NOMO-1 treated with DMSO at 0.1 percent for 48 hours (cell line): ENCODE results near the gene SYNGAP1.
"Not testable (repeated sequence)": the region's sequence is repeated elsewhere in the genome, so short reads cannot be mapped to it uniquely, and the experiment has no call there.

ENCODE experiments used
- DNase-seq: peaks from one replicate; lab custom pipeline; 2025; ENCODE audit not compliant: unreplicated experiment; lab: John Stamatoyannopoulos, UW

Gene SYNGAP1

DNA sequence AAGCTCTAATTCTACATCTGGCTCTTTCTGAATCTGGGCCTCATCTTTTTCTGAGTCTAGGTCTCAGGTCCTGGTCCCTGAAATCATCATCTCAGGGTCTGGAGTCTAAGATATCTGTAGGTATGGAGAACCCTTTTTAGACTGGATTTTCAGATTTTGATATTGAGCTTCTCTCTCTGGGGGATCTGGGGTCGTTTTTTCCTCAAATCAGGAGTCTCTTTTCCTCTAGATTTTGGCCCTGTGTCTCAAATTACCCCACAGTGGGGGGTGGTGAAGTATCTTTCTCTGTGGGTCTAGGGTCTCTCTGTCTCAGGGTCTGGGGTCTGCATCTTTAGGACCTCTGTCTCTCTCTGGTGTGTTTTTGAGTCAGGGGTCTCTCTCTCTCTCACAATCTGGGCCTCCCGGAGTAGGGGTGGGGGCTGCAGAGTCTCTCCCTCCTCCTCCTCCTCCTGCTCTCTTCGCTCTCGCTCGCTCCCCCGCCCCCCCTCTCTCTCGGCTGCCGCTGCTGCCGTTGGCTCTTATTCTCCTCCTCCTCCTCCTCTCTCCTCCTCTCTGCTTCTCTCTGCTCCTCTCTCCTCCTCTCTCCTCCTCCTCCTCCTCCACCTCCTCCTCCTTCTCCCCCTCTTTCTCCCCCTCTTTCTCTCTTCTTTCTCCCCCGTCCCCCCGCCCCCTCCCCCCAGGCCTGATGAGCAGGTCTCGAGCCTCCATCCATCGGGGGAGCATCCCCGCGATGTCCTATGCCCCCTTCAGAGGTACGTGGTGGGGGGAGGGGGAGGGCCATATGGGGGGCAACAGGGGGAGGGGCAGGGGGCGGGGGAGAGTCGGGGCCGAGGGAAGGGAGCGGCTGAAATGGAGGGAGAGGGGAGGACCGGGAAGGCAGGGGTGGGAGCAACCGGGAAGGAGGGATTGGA lies at the start of gene SYNGAP1:
Gene SYNGAP1, plus strand, starts transcription at position 486 of the 911 bp plus-strand sequence. Its CDS starts 200 bp downstream, at position 686.
- DNase-seq = no peak

DNA sequence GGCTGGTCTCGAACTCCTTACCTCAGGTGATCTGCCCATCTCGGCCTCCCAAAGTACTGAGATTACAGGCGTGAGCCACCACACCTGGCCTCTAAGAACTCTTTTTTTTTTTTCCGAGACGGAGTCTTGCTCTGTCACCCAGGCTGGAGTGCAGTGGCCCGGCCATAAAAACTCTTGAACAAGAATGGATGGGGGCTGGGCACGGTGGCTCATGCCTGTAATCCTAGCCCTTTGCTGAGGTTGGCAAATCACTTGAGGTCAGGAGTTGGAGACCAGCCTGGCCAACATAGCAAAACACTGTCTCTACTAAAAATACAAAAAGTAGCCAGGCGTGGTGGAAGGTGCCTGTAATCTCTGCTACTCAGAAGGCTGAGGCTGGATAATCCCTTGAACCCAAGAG lies 48.0 kb upstream of the SYNGAP1 start:
- DNase-seq = not testable (repeated sequence)

DNA sequence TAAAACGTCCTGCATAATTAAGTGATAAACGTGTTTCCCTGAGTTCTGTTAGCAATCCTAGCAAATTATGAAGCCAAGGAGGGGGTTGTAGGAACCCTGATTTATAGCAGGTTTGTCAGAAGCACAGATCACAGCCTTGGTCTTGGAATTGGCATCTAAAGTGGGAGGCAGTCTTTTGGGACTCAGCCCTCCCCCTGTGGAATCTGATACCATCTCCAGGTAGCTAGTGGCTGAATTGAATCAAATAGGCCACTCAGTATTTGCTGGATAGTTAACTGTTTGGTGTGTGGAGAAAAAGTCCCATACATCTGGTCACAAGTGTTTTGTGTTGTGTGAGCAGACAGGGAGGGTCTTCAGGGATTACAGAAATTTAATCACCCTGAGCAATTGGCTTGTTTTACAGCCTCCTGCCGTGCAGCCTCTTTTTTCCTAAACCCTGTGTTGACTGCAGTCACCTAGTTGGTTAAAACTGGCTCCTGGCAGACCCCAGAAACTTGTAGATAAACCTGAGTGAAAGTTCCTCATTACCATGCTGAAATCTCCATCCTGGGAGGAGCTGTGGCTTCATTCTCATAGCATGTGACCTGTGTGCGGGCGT lies 47.2 kb upstream of the SYNGAP1 start:
- DNase-seq = no peak

DNA sequence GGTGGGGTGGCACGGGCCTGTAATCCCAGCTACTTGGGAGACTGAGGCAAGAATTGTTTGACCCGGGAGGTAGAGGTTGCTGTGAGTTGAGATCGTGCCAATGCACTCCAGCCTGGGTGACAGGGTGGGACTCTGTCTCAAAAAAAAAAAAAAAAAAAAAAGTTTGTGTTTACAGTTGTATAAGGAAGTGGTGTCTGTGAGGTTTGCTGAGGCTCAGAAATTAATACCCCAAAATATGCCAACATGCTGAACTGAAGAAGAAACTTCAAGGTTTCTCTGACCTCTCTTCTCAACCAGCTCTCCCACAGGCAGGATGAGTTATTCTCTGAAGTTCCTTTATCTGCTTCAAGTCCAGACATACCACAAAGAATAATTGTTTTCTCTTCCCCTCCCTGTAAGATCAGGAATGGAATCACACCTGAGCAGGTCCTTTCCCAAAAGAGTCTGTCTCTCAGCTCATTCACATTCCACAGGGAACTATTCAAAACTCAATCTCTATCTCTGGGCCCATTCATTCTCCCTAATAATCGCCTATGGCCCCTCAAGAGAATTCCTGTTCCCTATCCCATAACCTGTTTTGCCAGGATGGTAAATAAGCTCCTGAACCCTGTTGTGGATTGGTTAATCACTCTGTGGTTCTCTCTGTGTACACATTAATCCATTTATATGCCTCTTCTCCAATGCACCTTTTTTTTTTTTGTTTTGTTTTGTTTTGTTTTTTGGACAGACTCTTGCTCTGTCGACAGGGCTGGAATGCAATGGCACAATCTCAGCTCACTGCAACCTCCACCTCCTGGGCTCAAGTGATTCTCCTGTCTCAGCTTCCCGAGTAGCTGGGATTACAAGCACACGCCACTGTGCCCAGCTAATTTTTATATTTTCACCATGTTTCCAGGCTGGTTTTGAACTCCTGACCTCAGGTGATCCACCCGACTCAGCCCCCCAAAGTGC lies 45.6 kb upstream of the SYNGAP1 start:
- DNase-seq = no peak

DNA sequence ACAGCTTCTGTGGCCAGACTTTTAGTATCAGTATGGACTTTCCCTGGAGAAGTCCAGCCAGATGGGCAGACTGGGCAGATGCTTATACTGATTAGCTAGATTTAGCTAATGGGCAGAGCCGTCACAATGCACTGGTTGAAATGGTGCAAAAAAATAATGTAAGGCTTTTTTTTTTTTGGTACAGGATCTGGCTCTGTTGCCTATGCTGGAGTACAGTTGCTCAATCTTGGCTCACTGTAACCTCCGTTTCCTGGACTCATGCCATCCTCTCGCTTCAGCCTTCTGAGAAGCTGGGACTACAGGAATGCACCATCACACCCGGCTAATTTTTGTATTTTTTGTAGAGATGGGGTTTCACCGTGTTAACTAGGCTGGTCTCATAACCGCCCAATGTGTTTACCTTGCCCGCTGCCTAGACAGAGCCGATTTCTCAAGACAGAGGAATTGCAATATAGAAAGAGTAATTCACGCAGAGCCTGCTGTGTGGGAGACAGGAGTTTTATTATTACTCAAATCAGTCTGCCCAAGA lies 44.7 kb upstream of the SYNGAP1 start:
- peak; percentile 14 for DNase-seq

DNA sequence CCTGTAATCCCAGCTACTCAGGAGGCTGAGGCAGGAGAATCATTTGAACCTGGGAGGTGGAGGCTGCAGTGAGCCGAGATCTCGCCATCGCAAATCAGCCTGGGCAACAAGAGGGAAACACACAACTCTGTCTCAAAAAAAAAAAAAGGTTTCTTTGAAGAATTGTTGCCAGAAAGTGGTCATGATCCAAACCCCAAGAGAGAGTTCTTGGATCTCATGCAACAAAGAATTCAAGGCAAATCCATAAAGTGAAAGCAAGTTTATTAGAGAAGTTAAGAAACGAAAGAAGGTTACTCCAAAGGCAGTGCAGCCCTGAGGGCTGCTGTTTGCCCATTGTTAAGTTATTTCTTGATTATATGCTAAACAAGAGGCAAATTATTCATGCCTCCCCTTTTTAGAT lies 42.7 kb upstream of the SYNGAP1 start:
- no peak for DNase-seq

DNA sequence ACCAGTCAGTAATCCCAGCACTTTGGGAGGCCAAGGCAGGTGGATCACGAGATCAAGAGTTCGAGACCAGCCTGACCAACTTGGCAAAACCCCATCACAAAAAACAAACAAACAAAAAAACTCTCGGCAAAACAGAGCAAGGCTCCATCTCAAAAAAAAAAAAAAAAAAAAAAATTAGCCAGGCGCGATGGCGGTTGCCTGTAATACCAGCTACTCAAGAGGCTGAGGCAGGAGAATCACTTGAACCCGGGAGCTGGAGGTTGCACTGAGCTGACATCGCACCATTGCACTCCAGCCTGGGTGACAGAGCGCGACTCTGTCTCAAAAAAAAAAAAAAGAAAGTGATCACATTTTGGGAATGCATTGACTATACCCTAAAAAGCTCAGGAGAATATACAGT lies 40.7 kb upstream of the SYNGAP1 start:
- not testable (repeated sequence) for DNase-seq

DNA sequence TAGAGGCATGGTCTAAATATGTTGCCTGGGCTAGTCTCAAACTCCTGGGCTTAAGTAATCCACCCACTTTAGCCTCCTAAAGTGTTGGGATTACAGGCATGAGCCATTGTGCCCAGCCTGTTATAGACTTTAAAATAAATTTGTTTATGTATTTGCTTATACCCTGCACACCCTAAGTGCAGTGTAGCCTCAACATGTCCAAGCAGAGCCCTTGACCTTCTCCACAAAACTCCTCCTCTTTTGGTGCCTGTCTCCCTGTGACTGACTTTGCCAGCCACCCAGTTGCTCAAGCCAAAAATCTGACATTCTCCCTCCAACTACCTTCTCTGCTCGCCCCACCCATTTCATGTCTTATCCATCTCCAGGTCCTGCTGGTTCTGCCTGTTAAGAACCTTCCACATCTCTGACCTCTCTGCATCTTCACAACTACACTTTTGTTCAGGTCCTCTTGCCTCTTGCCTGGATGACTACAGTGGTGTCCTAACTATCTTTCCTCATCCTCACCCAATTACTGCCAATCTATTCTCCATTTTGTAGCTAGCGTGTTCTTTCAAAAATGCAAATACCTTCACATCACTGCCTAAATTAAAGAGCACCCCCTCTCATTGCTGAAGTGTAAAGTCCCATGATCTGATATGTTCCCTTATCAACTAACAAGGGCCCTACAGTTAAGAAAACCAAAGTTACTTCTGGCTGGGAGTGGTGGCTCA lies 39.4 kb upstream of the SYNGAP1 start:
- no peak for DNase-seq

DNA sequence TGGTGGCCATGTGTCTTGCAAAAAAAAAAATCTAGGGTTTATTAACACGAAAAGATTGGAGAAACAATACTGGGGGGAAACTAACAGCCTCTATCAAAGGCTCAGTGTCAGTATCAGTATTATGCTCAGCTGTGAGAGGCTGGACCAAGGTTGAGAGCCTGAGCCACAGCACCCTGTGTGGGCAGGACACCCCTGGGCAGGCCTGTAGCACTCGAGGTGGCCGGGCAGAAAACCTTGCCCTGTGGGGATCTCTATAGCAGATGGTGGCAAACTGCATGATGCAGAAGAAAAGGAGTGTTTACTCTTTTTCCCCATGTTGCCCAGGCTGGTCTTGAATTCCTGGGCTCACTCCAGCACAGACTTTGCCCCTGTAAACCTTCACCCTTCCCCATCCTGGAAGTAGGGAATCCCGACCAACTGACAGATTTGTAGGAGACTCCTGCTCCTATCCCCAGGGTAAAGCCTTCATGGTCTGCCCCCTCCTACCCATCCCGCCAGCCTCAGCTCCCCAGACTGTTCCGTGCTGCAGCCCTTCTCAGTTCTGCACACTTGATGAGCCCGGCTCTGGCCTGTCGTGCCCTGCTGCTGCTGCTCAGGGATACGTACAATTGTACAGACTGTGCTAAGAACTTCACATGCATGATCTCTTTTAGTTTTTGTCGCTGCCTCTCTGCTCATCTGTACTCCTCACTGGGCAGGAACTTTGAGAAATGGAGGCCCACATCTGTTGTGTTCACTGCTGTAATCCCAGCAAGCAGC lies 36.3 kb upstream of the SYNGAP1 start:
- DNase-seq = no peak

DNA sequence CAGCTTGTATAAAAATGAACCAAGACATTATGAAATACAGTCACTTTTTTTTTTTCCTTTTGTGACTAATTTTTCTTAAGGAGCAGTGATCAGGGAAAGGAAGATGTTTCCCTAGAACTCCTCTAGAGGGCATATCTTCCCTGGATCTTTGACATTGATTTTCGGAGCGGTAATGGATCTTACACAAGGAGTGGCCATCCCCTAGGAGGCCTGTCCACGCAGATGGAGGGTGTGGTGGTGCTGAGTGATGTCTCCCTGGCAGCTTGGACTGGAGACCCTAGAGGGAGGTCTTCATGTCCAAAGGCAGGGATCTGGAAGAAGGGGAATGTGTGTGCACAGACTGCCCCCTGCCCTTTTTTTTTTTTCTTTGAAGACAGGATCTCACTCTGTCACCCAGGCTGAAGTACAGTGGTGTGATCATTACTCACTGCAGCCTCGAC lies 35.3 kb upstream of the SYNGAP1 start:
- DNase-seq = no peak

DNA sequence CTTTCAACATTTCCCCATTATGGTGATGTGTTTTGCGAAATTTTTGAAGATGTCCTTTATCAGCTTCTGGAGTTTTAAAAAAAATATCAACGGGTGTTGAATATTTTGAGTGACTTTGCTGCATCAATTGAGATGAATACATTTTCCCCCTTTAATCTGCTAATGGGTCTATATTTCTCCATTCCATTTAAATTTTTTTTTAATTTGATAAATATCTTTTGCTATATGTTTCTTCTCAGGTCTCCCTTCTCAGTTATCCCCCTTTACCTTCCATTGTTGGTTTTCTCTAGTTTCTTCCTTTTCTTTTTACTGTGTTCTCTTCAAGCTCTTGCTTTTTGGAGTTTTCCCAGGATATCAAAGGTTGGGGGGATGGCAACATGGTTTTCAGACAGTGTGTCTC lies 29.7 kb upstream of the SYNGAP1 start:
- DNase-seq = no peak

DNA sequence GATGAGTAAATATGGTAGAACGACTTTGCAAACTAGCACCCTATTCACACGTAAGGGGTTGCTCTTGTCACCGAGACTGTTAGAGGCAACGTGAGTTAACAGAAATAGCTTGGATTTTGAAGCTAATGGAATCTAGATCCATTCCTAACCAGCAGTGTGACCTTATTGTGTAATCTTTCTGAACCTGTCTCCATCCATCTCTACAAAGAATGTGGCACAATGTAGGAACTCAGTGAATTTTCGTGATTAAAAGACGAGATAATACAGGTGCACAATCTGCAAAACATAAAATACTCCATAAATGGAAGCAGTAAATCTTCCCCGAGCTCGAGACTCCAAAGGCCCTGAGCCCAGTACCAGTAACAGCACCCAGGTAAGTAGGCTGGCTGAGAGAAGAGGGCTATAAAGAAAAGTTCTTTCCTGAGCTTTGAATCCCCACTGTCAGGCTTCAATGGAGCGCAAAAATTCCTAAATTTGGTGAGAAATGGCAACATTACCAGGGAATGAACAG lies 29.0 kb upstream of the SYNGAP1 start:
- DNase-seq = no peak

DNA sequence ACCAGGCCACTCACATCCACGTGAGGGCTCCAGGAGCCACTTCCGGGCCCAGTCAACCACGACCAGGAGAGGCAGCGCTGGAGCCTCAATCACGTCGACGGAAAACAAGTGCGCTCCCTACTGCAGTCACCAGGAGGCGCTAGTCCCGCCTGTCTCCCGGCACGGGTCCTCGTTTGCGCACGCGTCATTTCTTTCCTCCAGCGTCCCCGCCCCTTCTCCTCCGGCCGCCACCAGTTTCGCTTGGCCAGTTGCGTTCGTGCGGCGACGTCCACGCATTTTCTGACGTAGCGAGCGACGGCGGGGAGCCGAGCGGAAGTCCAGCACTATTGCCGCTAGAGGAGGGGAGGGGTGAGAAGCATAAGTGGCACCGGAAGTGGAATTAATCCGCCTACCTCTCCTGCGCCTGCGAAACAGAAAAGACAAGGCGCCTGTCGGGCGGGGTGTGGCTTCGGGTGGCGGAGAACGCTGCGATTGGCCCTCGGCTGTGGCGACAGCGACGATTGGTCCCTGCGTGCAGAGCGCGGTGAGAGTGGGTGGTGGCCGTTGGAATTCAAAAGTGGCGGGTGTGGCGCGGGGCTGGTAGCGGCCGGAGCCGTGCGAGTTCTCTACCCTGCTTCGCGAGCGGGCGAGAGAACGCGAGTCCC lies 28.5 kb upstream of the SYNGAP1 start, which contains the start of gene KIFC1:
Gene KIFC1, plus strand, starts transcription at position 546 of the 644 bp plus-strand sequence. CDS start 163 bp downstream, outside the sequence.
- DNase-seq = peak; percentile 99

DNA sequence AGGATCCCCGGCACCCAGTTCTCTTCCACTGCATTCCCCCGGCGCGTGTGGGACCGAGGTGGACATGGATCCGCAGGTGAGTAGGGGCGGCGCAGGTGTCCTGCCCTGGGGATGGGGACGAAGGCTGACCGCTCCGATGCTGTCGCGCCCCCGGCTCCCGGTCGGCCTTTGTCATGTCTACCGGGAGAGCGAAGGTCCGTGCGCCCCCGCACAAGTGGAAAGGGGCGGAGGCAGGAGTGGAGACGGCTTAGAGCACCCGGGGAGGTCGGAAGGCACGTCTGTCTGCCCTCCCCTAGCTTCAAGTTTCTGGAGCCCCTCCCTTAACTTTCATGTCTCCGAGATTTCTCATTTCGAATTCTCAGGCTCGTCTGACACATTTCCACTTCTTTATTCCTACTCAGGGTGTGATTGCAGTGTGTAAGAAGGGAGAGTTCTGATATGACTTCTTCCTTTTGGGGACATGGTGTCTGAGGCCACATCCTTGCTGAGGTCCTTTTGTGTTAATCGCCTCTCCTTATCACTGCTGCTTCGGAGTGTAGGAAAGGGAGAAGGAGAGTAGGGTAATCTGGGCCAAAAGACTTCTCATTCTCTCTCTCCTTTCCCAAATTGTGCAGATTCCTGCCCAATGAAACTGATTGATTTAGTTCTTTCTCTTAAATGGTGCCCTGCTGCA lies 27.8 kb upstream of the SYNGAP1 start:
- DNase-seq = no peak

DNA sequence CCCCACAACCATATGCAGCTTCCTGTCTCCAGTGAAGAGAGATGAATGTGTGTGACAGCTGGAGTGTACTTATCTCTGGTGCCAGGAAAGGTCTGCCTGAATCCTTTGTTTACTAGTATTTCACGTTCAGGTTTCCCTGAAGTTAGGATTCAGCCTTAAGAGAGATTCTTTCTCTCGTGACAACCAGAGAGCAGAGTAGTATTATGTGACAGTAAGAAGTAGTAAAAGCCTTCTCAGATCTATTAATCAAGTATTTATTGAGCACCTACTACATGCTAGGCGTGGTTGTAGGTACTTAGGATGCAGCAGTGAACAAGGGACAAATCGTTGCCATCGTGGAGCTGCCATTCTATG lies 27.3 kb upstream of the SYNGAP1 start:
- no peak for DNase-seq

DNA sequence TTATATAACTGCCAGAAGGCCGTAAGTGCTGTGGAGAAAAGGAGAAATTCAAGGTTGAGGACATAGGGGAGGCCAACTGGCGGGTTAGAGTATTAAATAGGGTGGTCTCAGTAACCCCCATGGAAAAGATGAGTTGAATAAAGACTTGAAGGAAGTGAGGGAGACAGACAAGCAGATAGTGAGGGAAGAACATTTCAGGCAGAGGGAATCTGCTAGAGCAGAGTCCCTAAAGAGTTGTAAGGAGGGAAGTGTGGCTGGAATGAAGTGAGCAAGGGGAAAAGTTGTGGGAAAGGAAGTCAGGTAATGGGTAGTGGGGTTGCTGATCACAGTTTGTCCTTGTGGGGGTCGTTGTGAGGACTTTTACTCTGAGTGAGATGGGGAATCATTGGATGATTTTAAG lies 26.9 kb upstream of the SYNGAP1 start:
- no peak for DNase-seq

DNA sequence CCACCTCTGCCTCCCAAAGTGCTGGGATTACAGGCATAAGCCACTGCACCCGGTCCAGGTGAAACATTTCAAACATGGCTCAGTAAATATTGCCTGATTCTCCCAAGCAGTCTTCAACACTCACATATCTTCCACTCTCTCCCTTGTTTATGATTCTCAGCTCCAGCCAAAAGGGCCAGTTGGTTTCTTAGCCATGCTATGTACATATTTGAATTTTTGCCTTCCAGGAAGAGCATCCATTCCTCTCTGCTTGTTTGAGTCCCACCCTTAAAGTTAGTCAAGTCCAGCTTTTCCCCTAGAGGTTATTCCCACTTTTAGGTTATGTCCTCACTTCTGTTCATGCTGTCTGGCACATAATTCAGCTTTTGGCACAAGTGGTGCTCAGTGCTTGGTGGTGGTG lies 22.3 kb upstream of the SYNGAP1 start:
- DNase-seq = no peak

DNA sequence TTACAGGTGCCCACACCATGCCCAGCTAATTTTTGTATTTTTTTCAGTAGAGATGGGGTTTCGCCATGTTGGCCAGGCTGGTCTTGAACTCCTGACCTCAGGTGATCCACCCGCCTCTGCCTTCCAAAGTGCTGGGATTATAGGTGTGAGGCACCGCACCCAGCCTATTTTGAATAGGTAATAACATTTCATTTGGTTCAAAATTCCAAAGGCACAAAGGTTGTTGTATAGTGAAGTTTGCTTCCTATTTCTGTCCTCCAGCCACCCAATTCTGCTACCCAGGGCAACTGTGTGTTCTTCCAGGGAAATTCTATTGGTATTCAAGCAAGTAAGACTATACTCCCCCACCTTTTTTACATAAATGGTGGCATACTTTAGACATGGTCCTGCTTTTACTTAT lies 21.3 kb upstream of the SYNGAP1 start:
- DNase-seq = not testable (repeated sequence)
